Embryonic facial prominence (tissue), 1 donor: ENCODE measurements around the gene DCTD.

Source experiments
- DNase-seq: peaks from one replicate; pipeline ENCODE4 v3.0.0-alpha.2; 2016; ENCODE audit errors: extremely low spot score

The DCTD gene

DNA sequence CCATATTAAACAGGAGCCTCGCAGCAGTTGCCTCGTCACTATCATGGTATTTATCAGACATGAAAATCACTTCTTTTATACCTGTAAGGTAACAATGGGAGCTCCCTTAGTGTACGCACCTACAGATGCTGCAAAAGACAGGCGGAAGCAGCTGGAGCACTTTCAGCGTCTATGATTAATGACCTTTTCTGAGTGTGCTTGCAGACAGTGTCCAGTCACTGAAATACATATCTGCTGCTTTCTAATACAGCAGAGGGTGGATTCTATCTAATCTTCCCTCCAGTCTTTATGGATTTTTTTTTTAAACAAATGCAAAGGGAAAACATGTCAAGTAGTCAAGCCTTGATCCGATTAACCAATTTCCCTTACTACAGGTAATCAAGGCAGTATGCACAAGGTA, 24.1 kb downstream of the DCTD start:
- DNase-seq = no peak

DNA sequence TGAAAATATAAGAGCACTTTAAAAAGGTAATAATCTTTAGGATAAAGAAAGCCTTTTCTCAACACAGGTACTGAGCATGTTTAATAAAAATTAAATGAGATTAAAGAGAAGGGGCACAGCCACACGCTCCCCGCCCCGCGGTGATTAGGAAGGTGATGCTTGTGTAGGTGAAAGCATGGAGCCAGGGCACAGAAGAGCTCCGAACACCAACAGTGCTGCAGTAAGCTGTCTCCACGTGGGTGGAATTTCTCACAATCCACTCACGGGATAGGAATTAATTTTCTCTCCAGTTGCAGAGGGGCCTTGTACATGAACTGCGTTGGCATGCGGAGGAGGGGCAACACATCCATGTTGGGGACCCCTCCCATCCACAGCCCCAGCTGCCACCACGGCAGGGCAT, 27.0 kb downstream of the DCTD start:
- no peak for DNase-seq

DNA sequence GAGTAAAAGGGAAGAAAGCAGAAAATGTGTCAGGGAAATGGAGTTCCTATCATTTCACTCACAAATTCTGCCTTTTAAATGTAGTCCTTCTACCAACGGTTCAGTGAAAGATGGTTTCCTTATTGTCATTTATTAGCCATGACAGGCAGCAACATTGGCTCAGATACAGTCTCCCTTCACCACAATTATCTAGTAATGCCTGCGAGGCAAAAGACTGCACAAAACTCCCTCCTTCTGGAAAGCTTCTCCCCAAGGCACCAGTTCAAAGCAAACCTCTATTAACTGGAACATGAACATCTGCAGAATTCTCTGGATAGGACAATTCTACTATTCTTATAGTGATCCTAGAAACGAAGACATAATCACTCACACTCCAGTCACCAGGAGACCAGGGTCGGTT, 28.3 kb downstream of the DCTD start:
- no peak for DNase-seq

DNA sequence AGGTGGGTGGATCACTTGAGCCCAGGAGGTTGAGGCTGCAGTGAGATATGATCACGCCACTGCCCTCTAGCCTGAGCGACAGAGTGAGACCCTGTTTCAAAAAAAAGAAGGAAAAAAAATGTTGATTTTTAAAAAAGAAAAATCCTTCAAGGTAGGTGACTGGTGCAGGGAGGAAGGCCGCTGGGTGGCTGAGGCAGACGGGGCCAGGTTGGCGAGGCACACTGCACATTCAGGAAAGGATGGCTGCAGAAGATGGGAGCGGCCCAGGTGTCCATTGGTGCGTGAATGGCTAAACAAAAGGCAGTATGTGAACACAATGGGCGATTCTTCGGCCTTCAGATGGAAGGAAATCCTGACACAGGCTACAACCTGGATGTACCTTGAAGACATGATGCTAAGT, 30.4 kb downstream of the DCTD start:
- DNase-seq = no peak

DNA sequence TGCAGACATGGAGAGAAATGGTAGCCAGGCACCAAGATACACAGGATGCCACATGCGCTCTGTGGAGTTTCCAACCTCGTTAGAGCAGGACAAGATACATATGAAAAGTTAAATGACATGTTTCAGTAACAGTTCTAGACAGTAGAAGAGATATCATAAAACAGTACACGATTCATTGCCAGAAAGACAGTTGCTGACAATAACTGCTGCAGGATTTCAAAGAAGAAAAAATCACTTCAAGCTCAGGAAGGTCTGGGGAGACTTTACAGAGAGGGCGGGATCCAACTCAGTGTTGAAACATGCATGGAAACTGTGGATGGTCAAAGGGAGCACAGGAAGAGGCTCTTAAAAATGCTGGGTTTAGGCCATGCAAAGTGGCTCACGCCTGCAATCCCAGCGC, 31.0 kb downstream of the DCTD start:
- DNase-seq = no peak

DNA sequence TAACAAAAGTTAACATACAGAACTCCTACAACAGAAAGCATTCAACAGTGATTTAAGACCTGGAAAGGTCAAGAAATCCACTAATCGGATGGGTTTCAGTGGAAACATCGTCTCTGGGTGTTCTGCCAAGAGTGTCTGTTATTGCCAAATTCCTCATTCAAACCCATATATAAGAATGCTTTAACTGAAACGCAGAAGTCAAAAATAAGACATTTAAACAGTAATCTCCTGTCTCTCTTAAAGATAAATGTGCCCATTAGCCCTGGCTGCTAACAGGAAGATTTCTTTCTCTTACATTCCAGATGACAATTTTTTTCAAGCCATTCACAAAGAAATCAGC, 31.5 kb downstream of the DCTD start:
- no peak for DNase-seq

DNA sequence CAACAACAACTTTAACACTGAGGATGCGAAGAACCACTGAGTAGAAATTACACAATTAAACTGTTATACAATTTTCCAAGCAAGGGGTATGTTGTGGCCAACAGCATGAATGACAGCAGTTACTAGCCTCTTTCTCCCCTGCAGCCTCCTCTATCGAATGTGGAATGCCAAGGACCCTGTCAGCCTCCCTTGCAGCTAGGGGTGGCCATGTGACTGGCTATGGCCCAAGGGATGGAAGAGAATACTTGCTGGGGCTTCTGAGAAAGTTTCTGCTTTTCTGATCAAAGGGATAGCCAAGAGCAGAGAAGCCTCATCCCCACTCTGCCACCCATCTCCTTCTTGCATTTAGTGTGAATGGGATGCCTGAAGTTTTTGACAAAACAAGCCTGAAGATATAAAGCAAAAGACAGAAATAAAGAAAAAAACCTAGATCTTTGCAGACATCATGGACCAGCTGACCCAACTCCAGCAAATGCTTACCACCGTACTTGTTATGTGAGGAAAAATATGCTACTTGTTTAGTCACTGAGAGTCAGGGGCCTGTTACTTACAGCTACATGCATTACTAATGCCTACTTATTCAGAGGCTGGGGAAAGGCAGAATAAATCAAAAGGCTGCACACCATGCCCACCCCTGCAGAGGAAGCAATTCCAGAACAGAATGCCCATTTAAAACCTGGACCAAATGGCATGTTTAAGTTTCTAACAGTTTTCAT, 32.0 kb downstream of the DCTD start:
- no peak for DNase-seq

DNA sequence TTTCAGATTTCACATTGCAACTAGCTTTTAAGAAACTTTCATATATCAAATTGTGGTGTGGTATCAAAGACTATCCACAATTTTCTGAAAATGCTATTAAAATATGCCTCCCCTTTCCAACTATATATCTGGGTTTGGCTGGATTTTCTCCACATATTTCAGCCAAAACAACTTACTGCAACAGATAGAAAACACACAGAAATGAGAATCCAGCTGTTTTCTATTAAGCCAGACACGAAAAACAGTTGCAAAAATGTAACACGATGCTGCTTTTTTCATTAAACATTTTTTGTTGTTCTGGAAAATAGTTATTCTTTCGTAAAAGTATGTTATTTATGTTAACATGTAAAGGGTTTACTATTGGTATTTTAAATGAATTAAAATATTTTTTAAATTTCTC, 33.1 kb downstream of the DCTD start:
- no peak for DNase-seq

DNA sequence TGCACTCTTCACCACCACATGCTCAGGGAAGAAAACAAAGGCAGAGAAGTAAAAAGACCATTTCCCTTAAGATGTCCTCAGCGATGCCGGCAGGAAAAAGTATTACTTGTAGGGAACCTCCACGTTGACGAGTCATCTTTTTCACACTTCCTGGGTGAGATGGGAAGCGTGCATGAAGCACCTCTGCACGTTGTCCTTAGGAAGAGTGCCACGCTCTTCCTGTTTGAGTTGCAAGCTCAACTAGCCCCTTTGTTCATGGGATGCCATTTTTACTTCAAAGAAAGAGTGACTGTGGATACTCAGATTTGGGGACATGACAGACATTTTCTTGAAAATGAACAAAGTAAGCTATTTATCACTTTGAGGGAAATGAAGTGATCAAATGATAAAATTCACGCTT, 33.8 kb downstream of the DCTD start:
- no peak for DNase-seq

DNA sequence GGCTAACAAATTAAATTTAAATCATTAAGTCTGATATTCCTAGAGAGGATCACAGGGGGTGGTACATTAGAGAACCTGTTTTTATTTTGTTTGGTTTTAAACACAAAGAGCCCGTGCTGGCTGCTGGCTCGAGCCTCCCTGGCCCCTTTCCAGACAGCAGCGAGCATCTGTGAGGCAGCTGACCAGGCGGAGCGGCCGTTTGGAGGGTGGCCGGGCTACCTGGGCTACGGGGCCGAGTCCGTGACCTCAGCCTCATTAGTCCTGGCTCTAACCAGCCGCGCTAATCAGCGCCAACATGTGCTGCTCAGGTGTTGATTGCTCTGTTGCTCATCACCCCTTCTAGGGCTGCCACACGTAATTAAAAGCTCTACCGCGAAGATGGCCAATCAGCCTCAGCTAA, 35.3 kb downstream of the DCTD start:
- no peak for DNase-seq

DNA sequence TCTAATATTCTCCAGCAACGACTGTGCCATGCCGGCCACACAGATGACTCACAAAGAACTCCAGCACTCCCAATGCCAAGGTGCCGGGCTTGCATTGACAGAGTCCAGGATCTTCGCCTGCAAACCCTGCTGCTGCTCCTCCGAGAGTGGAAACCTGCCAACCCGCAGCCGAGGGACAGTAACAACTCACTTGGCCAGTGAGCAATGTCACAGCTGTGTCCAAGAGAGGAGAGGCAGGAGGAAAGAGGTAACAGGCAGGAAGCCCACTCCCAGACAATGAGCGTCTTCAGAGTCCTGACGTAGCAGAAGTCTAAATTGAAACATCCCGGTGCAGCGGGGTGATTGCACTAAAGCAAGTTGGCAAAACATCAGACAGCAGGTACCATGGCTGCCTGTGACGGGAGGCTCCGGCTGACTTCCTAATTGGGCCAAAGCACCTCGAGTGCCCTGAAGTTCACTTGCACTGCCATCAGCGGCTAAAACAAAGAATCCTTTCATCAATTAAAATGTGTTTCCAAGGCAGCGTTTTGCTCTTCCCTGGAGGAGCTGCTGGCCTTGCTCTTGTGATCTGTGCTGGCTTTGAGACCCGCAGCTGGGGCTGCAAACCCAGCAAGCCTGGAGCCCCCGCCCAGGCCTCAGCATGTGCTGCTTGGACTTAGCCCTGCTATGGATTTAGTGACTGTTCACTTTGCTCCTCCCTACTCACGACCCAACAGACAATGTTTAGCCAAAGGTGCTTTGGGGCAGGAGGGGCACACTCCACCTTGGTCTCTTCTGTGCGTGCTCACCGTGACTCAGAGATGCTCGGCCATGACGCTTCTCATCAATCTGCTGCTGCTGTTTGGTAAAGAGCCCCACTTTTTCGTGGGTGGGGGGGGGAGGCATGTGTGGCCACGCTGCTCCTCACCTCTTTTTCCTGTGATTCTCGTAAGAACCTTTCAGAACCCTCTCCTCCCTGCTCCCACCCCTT, 36.5 kb downstream of the DCTD start:
- DNase-seq = no peak

DNA sequence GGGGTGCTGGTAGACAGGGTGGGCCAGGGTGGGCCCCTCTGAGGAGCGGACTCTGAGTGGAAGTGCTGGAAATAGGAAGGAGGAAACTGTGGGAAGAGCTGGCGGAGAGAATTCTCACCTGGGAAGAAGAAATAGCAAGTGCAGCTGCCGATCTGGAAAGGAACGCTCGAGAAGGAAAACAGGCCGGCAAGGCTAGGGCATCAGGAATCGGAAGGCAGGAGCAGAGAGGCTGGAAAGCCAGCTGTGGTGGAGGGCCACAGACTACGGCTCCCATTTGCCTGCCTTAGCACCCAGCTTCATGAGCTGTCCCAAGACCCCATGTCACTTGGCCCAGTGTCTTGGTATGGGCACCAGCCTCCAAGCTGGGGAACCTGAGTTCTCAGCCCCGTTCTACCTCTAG, 37.3 kb downstream of the DCTD start:
- no peak for DNase-seq

DNA sequence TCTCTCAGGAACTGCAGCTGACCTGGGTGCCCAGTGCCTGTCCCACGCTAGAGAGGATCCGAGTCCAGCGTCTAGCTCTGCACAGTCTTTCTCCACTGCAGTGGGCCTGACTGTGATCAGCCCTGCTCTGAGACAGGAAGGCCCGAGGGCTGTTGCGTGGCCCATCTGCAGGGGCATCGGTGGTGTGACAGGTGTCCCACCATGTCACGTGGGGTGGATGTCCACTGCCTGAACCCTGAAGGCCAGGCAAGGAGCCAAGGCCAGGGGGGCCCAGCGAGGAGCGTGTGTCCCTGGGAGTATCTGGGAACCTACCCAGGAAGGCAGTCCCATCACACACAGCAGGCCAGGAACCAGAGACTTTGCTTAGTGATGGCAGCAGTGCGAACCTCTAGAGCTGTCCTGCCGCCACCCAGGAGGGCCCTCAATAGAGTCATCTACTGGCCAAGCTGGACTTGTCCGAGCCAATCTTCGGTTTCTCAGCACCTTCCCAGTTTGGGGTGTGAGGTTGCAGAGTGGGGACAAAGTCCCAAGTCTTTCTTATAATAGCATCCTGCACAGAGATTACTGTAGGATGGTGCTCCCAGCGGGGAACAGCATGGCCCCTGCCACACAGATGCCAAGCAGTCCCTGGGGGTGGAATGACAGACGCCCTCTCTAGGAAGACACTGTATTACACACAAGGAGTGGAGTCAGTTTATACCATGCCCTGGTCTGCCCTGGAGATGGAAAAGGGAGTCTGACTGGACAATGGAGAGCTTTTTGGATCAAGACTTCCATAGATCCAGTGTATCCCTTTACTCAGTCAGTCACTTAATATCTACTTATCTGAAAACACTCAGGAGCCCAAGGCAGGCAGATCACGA, 38.3 kb downstream of the DCTD start:
- DNase-seq = no peak

DNA sequence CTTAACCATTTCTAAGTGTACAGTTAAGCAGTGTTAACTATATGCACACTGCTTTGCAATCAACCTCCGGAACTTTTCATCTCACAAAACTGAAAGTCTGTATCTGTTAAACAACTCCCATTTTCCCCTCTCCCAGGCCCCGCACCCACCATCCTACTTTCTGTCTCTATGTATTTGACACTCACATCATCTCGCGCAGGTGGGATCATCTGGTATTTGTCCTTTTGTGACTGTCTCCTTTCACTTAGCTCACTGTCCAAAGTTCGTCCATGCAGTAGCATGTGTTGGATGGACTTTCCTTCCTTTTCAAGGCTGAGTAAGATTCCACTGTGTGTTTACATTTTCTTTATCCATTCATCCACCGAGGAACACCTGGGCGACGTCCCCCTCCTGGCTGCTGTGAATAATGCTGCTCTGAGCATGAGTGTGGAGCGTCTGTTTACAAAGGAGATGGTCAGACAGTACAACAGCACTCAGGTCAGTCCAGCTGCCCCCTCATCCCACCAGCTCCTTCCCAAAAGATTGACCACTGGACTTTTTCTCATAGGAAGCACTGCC, 39.8 kb downstream of the DCTD start:
- no peak for DNase-seq

DNA sequence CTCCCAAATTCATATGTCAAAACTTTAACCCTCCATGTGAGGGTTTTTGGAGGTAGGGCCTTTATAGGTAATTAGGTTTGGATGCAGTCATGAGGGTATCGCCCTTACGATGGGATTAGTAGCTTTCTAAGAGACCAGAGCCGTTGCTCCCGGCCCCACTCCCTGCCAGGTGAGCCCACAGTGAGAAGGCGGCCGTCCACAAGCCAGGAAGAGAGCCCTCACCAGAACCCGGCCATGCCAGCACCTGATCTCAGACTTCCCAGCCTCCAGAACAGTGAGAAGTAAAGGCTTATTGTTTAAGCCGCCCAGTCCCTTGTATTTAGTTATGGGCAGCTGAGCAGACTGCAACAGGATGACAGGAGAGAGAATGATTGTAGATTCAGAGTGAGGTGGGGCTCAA, 40.8 kb downstream of the DCTD start:
- DNase-seq = no peak

DNA sequence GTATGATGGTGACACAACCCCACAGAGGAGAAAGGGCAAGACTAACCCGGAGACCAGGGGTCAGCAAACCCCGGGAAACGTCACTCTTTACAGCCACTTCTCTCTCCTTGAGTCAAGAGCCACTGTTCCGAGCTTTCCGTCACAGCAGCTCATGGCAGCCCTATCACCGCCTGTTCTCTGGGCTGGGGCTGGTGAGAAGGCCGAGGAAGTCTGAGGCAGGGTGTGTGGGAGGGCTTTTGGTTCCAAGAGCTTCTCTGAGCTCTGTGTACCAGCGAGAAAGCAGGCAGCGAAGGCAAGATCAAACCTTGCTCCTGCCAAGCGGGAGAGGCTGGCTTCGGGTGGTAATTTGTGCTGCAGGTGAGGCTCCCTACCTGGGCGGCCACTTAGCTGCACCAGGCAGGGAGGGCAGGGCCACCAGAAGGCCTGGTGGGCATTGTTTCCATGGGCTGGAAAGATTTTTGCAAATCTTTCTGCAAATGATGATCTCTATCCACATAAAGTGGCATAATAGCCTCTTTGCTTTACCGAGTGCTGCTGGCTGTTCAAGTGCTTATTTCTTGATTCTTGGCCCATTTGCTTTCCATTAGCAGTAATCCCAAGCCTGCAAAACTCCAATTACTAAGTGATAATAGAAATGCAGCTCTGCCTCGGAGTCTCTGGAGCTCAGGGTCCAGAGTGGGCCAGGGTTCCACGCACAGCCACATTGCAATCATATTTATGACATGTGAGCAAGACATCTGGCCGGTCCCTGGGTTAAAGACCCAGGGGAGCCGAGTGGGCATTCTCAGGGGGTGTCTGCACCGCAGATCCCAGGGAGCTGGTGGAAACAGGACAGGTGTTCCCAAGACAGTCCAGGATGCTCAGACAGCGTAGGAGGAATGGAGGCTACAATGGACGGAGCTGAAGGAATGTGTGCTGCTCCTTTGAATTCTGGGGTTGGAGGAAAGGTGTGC, 41.5 kb downstream of the DCTD start:
- no peak for DNase-seq

DNA sequence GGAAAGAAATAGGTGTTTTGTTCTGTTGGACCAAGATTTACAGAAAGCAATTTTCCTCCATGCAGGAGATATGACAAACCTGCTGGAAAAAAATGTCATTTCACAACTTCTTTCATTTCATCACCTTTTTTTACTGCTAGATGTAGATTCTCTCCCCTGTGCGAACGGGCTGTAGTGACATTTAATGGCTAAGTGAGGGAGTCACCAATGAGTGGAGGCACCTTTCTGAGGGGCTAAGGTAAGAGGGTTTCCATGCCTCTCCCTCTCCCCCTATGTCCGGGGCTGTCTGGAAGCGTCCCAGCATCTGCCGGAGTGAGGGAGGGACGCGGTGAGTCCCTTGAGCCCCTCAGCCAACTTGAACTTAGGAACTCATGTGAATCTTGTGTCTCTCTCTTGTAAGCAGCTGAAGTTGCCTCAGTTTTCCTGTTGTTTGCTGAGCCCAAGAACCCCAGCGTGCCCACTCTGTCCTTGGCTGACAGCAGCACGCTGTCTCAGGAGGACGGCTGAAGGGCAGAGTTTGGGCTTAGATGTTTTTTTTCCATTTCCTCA, 42.3 kb downstream of the DCTD start:
- DNase-seq = no peak

DNA sequence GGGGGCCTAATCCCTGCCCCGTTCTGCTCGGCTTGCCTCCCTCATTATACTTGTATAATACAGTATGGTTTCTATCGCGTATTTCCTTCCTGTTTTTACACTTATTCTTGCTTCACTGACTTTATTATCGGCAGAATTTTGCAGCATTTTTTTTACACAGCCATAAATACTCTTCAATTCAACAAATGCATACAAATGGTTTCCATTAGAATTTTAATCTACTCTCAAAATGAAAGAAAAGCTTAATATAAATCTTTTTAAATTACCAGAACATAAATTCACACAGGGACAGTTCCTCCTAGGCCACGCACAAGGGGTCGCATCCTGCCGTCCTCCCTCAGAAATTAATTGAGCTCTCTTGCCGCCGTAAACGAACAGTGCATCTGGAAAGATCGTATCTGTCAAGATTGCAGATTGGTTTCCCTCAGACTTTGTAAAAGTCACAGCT, 42.9 kb downstream of the DCTD start:
- DNase-seq = no peak

DNA sequence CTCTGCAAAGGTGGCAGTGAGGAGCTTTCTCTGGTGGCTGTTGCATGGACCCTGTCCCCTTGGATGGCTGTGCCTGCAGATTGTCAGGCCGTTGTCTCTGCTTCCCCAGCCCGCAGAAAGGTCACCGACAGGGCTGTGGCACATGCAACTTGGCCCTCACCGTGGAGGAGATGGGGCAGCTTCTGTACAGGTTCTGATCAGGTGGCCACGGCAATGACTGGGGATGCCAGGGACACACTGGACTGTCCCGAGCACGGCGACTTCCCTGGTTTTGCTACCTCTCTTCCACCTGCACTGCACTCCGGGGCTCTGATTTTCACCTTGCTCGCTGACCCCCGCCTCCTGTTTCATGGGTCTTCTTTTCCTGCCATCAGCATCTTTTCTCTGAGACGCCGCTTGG, 43.5 kb downstream of the DCTD start:
- DNase-seq = no peak

DNA sequence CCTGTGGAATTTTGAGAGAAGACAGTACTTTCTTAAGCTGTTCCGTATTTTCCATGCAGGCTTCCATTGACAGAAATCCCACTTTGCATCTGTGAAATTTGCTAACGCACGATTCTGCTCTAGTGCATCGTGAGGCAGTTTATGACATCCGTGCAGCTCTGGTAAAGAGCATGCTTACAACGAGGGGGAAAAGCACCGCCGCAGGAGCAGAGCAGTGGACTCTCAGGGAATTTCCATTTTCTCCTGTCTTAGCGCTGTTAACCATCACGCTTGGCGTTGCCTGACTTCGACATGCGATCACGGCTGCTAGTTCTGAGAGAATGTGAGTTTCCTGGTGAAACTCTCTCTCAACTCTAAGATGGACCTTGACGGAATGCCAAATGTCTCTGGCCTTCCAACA, 43.9 kb downstream of the DCTD start:
- no peak for DNase-seq

DNA sequence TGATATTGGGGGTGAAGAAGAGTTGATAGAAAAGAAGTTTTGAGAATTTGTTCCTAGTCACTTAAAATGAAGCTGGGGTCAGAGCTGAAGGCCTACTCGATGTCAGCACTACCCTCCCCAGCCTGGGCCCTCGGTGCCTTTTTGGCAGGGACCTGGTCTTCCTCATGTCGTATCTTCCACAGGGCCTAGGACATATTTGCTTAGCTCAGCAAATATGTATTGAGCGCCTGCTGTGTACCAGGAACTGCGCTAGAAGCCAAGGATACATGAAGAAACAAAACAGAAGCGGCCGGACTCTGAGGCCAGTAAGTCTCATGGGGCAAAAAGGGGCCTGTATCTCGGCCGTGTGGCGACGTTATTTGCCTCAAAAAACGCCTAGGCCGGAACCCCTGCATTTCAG, 44.3 kb downstream of the DCTD start:
- DNase-seq = no peak
